ENCODE measurements around the gene FIZ1. TPM values are rescaled to one million over a fixed set of nuclear protein-coding genes. Genes with fewer than 3 reads are reported as not detected.
A peak's percentile ranks its signal among the peaks of the same experiment; 100 is the strongest.

The FIZ1 gene
- total RNA-seq, 1 donor from 2014 or later = 31.7 TPM

DNA sequence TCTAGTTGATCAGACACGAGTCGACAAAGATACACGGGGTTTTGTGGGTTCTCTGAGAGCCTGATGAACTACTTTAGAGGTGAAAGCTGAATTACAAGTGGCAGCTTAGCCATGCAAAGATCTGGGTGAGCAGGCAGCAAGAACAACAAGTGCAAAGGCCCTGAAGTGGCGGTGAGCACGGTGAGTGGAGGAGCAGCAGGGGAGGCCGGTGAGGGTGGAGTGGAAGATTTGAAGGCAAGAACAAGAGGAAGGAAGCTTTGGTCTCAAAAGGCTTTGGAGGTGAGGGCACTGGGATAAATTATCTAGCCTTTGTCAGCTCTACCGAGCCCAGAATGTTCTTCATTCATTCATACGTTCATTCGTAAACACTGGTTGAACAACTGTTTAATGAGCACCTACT is 7.5 kb upstream of the FIZ1 start:
- H3K9me3 Mint-ChIP-seq = no peaks in the 10 kb centered on the region
- H3K27ac Mint-ChIP-seq = peak overlapping the region; percentile 98
- peaks cover 24% of the 10 kb centered on the region for H3K36me3 Mint-ChIP-seq
- no peaks in the 10 kb centered on the region for H3K27me3 Mint-ChIP-seq (ENCODE audit: low read depth)
- TF ChIP-seq, protein P1, sequence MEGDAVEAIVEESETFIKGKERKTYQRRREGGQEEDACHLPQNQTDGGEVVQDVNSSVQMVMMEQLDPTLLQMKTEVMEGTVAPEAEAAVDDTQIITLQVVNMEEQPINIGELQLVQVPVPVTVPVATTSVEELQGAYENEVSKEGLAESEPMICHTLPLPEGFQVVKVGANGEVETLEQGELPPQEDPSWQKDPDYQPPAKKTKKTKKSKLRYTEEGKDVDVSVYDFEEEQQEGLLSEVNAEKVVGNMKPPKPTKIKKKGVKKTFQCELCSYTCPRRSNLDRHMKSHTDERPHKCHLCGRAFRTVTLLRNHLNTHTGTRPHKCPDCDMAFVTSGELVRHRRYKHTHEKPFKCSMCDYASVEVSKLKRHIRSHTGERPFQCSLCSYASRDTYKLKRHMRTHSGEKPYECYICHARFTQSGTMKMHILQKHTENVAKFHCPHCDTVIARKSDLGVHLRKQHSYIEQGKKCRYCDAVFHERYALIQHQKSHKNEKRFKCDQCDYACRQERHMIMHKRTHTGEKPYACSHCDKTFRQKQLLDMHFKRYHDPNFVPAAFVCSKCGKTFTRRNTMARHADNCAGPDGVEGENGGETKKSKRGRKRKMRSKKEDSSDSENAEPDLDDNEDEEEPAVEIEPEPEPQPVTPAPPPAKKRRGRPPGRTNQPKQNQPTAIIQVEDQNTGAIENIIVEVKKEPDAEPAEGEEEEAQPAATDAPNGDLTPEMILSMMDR (IDR thresholded peaks at IDR 0.05; ENCODE audit: unreplicated experiment) = no peak
- peaks cover 21% of the 10 kb centered on the region for H3K4me1 Mint-ChIP-seq
- no peak for DNase-seq (ENCODE audit: low spot score in 2 of 2, unreplicated experiment in 2 of 2)
- peak overlapping the region; percentile 91 for H3K4me3 Mint-ChIP-seq

DNA sequence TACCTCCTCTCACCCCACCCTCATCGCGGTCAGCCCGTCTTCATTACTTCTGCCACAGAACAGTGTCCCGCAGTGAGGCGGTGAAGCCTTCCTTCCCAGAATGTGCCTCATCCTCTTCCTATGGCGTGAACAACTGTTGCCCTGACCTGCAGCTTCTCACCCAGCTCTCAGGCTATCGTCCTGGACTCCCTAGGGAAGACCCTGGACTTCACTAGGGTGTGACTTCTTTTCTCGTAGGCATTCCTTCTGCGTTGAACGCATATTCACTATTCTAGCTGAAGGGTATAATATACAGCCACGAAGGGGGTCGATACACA is 7.1 kb upstream of the FIZ1 start:
- Mint-ChIP-seq H3K36me3 (peaks cover 24% of the 10 kb centered on the region), H3K4me3 (peak overlapping the region; percentile 91), H3K27me3 (ENCODE audit: low read depth) (no peaks in the 10 kb centered on the region), H3K4me1 (peaks cover 25% of the 10 kb centered on the region), H3K9me3 (no peaks in the 10 kb centered on the region), H3K27ac (peak overlapping the region; percentile 98)
- no peak for DNase-seq (ENCODE audit: low spot score in 2 of 2, unreplicated experiment in 2 of 2)
- TF ChIP-seq, protein P1 (IDR thresholded peaks at IDR 0.05; ENCODE audit: unreplicated experiment) = no peak

DNA sequence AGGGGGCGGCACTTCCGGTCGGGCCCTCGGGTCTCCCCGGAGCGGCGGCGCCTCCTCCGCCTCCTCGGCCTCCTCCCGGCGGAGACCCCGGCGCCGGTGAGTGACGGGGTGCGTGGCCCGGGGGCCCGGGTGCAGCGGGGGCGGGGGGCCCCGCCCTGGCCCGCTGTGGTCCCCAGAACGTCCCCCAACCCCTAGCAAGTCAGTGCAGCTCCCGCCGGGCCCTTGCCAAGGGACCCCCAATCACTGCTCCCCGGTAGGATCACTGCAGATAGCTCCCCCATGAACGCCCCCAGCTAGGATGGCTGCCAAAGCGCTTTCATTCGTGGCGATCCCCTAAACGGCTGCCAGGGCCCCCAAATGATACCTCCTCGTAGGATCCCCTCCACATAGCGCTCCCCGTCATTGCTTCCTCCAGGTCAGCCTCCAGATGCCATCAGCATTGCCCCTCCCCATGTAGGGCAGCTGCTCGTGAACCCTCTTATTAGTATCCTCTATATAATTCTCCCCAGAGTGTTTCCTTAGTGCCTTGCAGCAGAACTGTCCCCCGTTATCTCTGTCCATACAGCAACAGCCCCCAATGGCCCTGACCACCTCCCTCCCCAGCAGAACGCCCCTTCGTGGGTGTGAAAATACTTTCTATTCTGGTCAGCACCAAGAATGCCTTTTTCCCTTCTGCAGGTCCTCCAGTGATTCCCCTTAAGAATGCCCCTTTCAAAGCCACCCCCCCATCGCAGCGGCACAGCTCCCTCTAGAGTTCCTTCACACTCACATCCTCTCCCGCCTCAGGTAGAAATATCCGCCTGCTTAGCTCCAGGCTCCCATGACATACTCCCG is 6.5 kb upstream of the FIZ1 start, which contains the start of gene ZNF865:
TSS of gene ZNF865 (plus strand) at position 11 of the 834 bp plus-strand sequence. CDS start 7,972 bp downstream, outside the sequence.
- Mint-ChIP-seq H3K4me3 (peak within 1 kb of the TSS; percentile 91), H3K9me3 (no peaks in the 10 kb centered on the region), H3K36me3 (peaks cover 22% of the 10 kb centered on the region), H3K27me3 (ENCODE audit: low read depth) (no peaks in the 10 kb centered on the region), H3K27ac (peak within 1 kb of the TSS; percentile 98), H3K4me1 (peaks cover 29% of the 10 kb centered on the region)
- TF ChIP-seq, protein P1 (IDR thresholded peaks at IDR 0.05; ENCODE audit: unreplicated experiment) = no peak
- peak; percentile 68 to 81 for DNase-seq (ENCODE audit: low spot score in 2 of 2, unreplicated experiment in 2 of 2)

DNA sequence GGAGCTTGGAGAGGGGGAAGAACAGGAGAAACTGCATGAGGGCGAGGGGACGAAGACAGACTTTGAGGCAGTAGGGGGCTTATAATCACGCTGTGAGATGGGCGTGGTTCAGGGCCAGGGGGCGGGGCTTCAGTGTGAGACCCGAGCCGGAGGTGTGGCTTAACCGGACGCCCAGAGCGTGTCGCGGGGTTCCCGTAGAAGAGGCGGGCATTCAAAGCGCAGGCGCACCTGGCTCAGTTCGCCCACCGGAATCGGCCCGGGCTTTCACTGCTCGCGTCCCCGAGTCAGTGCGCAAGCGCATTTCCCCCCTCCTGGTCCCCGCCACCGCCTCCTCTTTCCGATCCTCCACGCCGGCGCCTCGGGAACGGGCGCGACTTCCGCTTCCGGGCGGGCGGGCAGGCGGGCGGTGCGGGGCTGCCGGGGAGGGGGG is 5.9 kb upstream of the FIZ1 start:
- TF ChIP-seq, protein P1 (IDR thresholded peaks at IDR 0.05; ENCODE audit: unreplicated experiment) = no peak
- H3K9me3 Mint-ChIP-seq = no peaks in the 10 kb centered on the region
- H3K27me3 Mint-ChIP-seq (ENCODE audit: low read depth) = no peaks in the 10 kb centered on the region
- DNase-seq (ENCODE audit: low spot score in 2 of 2, unreplicated experiment in 2 of 2) = peak; percentile 99
- H3K36me3 Mint-ChIP-seq = peaks cover 17% of the 10 kb centered on the region
- H3K4me3 Mint-ChIP-seq = peak overlapping the region; percentile 78
- H3K4me1 Mint-ChIP-seq = peaks cover 31% of the 10 kb centered on the region
- H3K27ac Mint-ChIP-seq = peak overlapping the region; percentile 98

DNA sequence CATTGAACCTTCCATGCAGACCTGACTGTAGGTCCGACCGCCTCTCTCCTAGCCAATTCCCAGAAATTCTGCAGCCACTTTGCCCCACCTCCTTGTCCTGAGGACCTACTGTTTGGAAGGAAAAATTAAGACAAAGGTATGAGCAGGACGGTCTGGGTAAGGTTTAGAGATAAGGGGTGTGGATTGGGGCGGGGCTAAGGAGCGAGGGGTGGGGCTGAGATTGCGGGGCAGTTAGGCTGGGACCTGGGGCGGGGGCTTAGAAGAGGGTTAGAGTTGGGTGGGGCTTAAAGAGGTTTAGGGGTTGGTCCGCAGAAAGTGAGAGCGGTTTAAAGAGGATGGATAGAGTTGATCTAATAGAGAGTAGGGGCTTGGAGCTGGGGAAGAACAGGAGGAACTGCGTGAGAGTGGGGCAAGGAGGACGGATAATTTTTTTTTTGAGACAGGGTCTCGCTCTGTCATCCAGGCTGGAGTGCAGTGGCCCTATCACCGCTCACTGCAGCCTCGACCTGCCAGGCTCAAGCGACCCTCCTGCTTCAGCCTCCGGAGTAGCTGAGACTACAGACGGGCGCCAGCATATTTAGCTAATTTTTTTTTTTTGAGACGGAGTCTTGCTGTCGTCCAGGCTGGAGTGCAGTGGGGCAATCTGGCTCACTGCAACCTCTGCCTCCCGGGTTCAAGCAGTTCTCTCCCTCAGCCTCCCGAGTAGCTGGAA is 4.4 kb upstream of the FIZ1 start:
- no peaks in the 10 kb centered on the region for H3K9me3 Mint-ChIP-seq
- H3K4me3 Mint-ChIP-seq = no peak overlapping the region
- peaks cover 8% of the 10 kb centered on the region for H3K36me3 Mint-ChIP-seq
- no peak for DNase-seq (ENCODE audit: low spot score in 2 of 2, unreplicated experiment in 2 of 2)
- TF ChIP-seq, protein P1 (IDR thresholded peaks at IDR 0.05; ENCODE audit: unreplicated experiment) = no peak
- peaks cover 33% of the 10 kb centered on the region for H3K4me1 Mint-ChIP-seq
- no peaks in the 10 kb centered on the region for H3K27me3 Mint-ChIP-seq (ENCODE audit: low read depth)
- peak overlapping the region; percentile 72 for H3K27ac Mint-ChIP-seq
